ENCODE data around the gene TMEM258. TPM values are rescaled to one million over a fixed set of nuclear protein-coding genes. Genes with fewer than 3 reads are reported as not detected.

TMEM258 gene
- total and polyA plus RNA-seq, 10 of the 15 experiments (the other 5 are each of a cell fraction or from before 2014, with no cell fraction given), result 160 to 840 (median 326) TPM

GRCh38 chr11:61805146-61805545 is 12.7 kb upstream of the TMEM258 start:
- ATAC-seq (no peak), DNase-seq (ENCODE audit: low read depth, low spot score) (no peak), FAIRE-seq (no peak)
- Histone ChIP-seq H3K4me1 (ENCODE audit: control insufficient read depth, insufficient read depth, low read length) (no peaks in the 10 kb centered on the region), H4K20me1 (ENCODE audit: control insufficient read depth, insufficient read depth) (no peaks in the 10 kb centered on the region), H3K4me3 (no peak overlapping the region), H3K9ac (ENCODE audit: control insufficient read depth, insufficient read depth, low read length) (no peak overlapping the region), H3K9me3 (replicated peaks; ENCODE audit: control insufficient read depth, insufficient read depth, low read length) (no peaks in the 10 kb centered on the region), H3K36me3 (ENCODE audit: control insufficient read depth in 2 of 2, insufficient read depth in 2 of 2, low read length in 1 of 2) (peaks cover 7 to 9% of the 10 kb centered on the region in 2 experiments), H3K4me2 (ENCODE audit: control insufficient read depth, insufficient read depth) (no peak overlapping the region), H2AFZ (ENCODE audit: control insufficient read depth, low read depth, low read length) (no peak overlapping the region), H3K27me3 (replicated peaks in 1 of 2; ENCODE audit: control insufficient read depth in 2 of 2, insufficient read depth in 2 of 2, low read length in 1 of 2) (no peaks in the 10 kb centered on the region), H3K79me2 (ENCODE audit: control insufficient read depth, insufficient read depth, low read length) (no peaks in the 10 kb centered on the region), H3K27ac (ENCODE audit: control insufficient read depth, insufficient read depth) (no peak overlapping the region)
- BruUV-seq (replicated peaks), result no TSS peak
- SMC1A ChIA-PET (ENCODE audit: uncharacterized antibody, unreplicated experiment), result interaction anchor here (1.8 kb wide), 1 partner anchor 10 kb away, joined by 8 read pairs; no protein-coding TSS in a partner anchor
- WGBS (ENCODE audit: insufficient coverage, insufficient replicate concordance, low lambda C conversion rate, missing lambda C conversion rate), result 89% methylated on average over 1 of the region's 1 CpG
- CTCF ChIA-PET, result interaction anchor here (0.7 to 3.9 kb wide), 3 partner anchors 9 to 98 kb away, joined by 3 to 39 read pairs (median 4); no protein-coding TSS in a partner anchor
- RAD21 ChIA-PET (ENCODE audit: unreplicated experiment), result interaction anchor here (3.7 kb wide), 1 partner anchor 7 kb away, joined by 19 read pairs; no protein-coding TSS in a partner anchor
- in situ Hi-C loops (cut with MboI), result no loop called here
- no peak for TF ChIP-seq CBX5 (IDR thresholded peaks at IDR 0.05; ENCODE audit: low read depth)
- POLR2A ChIA-PET, result interaction anchor here (2.4 kb wide), 1 partner anchor 10 kb away, joined by 8 read pairs; no protein-coding TSS in a partner anchor
- intact Hi-C loops (cut with micrococcal nuclease; ENCODE audit: unreplicated experiment), result no loop called here

GRCh38 chr11:61803889-61804647 is 11.7 kb upstream of the TMEM258 start:
- intact Hi-C loops (cut with micrococcal nuclease; ENCODE audit: unreplicated experiment) (no loop called here), in situ Hi-C loops (cut with MboI) (no loop called here)
- no peak for DNase-seq (ENCODE audit: low read depth, low spot score)
- ChIA-PET CTCF (interaction anchor here (0.5 to 1.5 kb wide), 4 partner anchors 11 to 278 kb away, joined by 3 to 4 read pairs (median 4); no protein-coding TSS in a partner anchor), SMC1A (ENCODE audit: uncharacterized antibody, unreplicated experiment) (interaction anchor here (2.7 kb wide), 1 partner anchor 10 kb away, joined by 9 read pairs; no protein-coding TSS in a partner anchor), RAD21 (ENCODE audit: unreplicated experiment) (no interaction called here), POLR2A (no interaction called here)
- Histone ChIP-seq H3K9ac (ENCODE audit: control insufficient read depth, insufficient read depth, low read length) (no peak overlapping the region), H3K4me1 (ENCODE audit: control insufficient read depth, insufficient read depth, low read length) (no peaks in the 10 kb centered on the region), H3K27me3 (replicated peaks in 1 of 2; ENCODE audit: control insufficient read depth in 2 of 2, insufficient read depth in 2 of 2, low read length in 1 of 2) (no peaks in the 10 kb centered on the region), H3K4me2 (ENCODE audit: control insufficient read depth, insufficient read depth) (no peak overlapping the region), H4K20me1 (ENCODE audit: control insufficient read depth, insufficient read depth) (no peaks in the 10 kb centered on the region), H3K27ac (ENCODE audit: control insufficient read depth, insufficient read depth) (no peak overlapping the region), H3K4me3 (no peak overlapping the region), H3K79me2 (ENCODE audit: control insufficient read depth, insufficient read depth, low read length) (peaks cover 3% of the 10 kb centered on the region), H3K9me3 (replicated peaks; ENCODE audit: control insufficient read depth, insufficient read depth, low read length) (no peaks in the 10 kb centered on the region), H2AFZ (ENCODE audit: control insufficient read depth, low read depth, low read length) (no peak overlapping the region), H3K36me3 (ENCODE audit: control insufficient read depth in 2 of 2, insufficient read depth in 2 of 2, low read length in 1 of 2) (peaks cover 7 to 15% of the 10 kb centered on the region in 2 experiments)
- FAIRE-seq, result no peak
- WGBS (ENCODE audit: insufficient coverage, insufficient replicate concordance, low lambda C conversion rate, missing lambda C conversion rate), result 100% methylated on average over 3 of the region's 3 CpGs
- ATAC-seq, result no peak
- BruUV-seq (replicated peaks), result no TSS peak
- no peak for TF ChIP-seq POLR2A (IDR thresholded peaks at IDR 0.05; ENCODE audit: low read depth, low read length)
- no peak for TF ChIP-seq IKZF1 (conservative IDR thresholded peaks at IDR 0.05)
- TF ChIP-seq MEF2A (IDR thresholded peaks at IDR 0.05; ENCODE audit: insufficient read depth, low read depth, low read length), result no peak
- no peak for TF ChIP-seq SP1 (IDR thresholded peaks at IDR 0.05; ENCODE audit: low read depth, low read length)
- TF ChIP-seq SMARCA5 (IDR thresholded peaks at IDR 0.05), result no peak
- TF ChIP-seq WRNIP1 (IDR thresholded peaks at IDR 0.05; ENCODE audit: borderline replicate concordance, low read depth, low read length), result no peak
- no peak for TF ChIP-seq JUND (IDR thresholded peaks at IDR 0.05; ENCODE audit: low read depth, low read length)
- no peak for TF ChIP-seq STAT3 (IDR thresholded peaks at IDR 0.05; ENCODE audit: low read depth, low read length)
- TF ChIP-seq E2F8 (IDR thresholded peaks at IDR 0.05; ENCODE audit: low read depth, partially characterized antibody), result no peak

Measured in GM12878 (cell line).